H9 (cell line): ENCODE measurements around the gene ZBTB38. TPM values are rescaled to one million over a fixed set of nuclear protein-coding genes. Genes with fewer than 3 reads are reported as not detected.

ENCODE experiments used
- DNase-seq: peaks from one replicate; pipeline ENCODE4 v3.0.0-alpha.2; 2017
- H2AFZ ChIP-seq: one replicate; pipeline ENCODE4 v1.6.1; 2013; ENCODE audit warnings: mild to moderate bottlenecking, low read length, control low read depth, moderate library complexity
- H2AK5ac ChIP-seq: 2 replicates; pipeline ENCODE4 v1.6.1; 2013; ENCODE audit warnings: low read length, control low read depth, mixed read lengths; ENCODE audit not compliant: insufficient read length
- H2BK120ac ChIP-seq: one replicate; pipeline ENCODE4 v1.6.1; 2013; ENCODE audit warnings: low read depth, mild to moderate bottlenecking, low read length, control low read depth, inconsistent platforms; ENCODE audit not compliant: poor library complexity, severe bottlenecking
- H2BK12ac ChIP-seq: 2 replicates; pipeline ENCODE4 v1.6.1; 2013; ENCODE audit warnings: low read length, control low read depth, mixed read lengths, low read depth; ENCODE audit not compliant: insufficient read length
- H2BK15ac ChIP-seq: 2 replicates; pipeline ENCODE4 v1.6.1; 2013; ENCODE audit warnings: low read depth, low read length, control low read depth
- H2BK20ac ChIP-seq: one replicate; pipeline ENCODE4 v1.6.1; 2013; ENCODE audit warnings: low read depth, mild to moderate bottlenecking, low read length, control low read depth, inconsistent platforms; ENCODE audit not compliant: poor library complexity, severe bottlenecking
- H2BK5ac ChIP-seq: 2 replicates; pipeline ENCODE4 v1.6.1; 2013; ENCODE audit warnings: low read length, control low read depth, mixed read lengths; ENCODE audit not compliant: insufficient read length
- H3K14ac ChIP-seq: 2 replicates; pipeline ENCODE4 v1.6.1; 2013; ENCODE audit warnings: low read length, control low read depth; ENCODE audit not compliant: insufficient read depth
- H3K18ac ChIP-seq: 2 replicates; pipeline ENCODE4 v1.6.1; 2013; ENCODE audit warnings: low read depth, mild to moderate bottlenecking, mixed read lengths, low read length, control low read depth; ENCODE audit not compliant: insufficient read length
- H3K23ac ChIP-seq: 2 replicates; pipeline ENCODE4 v1.6.1; 2013; ENCODE audit warnings: low read length, control low read depth, mixed read lengths, low read depth; ENCODE audit not compliant: insufficient read length
- H3K23me2 ChIP-seq: 2 replicates; pipeline ENCODE4 v1.6.1; 2013; ENCODE audit warnings: low read depth, mild to moderate bottlenecking, mixed read lengths, low read length, control low read depth; ENCODE audit not compliant: insufficient read length, poor library complexity, severe bottlenecking
- H3K27ac ChIP-seq: 2 replicates; pipeline ENCODE4 v1.5.1; 2013; ENCODE audit warnings: low read length, control low read depth, mixed read lengths, low read depth; ENCODE audit not compliant: insufficient read length
- H3K27me3 ChIP-seq: 2 replicates; pipeline ENCODE4 v1.6.1; 2013; ENCODE audit warnings: low read length, control low read depth, inconsistent platforms; ENCODE audit not compliant: insufficient read depth
- H3K4ac ChIP-seq: 2 replicates; pipeline ENCODE4 v1.6.1; 2013; ENCODE audit warnings: low read depth, mild to moderate bottlenecking, control low read depth, inconsistent platforms, low read length, moderate library complexity
- H3K4me1 ChIP-seq: 2 replicates; pipeline ENCODE4 v1.6.1; 2013; ENCODE audit warnings: low read length, control low read depth, inconsistent platforms; ENCODE audit not compliant: insufficient read depth
- H3K4me2 ChIP-seq: 2 replicates; pipeline ENCODE4 v1.6.1; 2013; ENCODE audit warnings: low read length, control low read depth, mixed read lengths; ENCODE audit not compliant: insufficient read length, insufficient read depth
- H3K56ac ChIP-seq: 2 replicates; pipeline ENCODE4 v1.6.1; 2013; ENCODE audit warnings: low read depth, mild to moderate bottlenecking, mixed read lengths, low read length, control low read depth; ENCODE audit not compliant: insufficient read length
- H3K79me1 ChIP-seq: 2 replicates; pipeline ENCODE4 v1.6.1; 2013; ENCODE audit warnings: low read depth, mild to moderate bottlenecking, moderate library complexity, low read length, control low read depth, inconsistent platforms; ENCODE audit not compliant: insufficient read depth, poor library complexity, severe bottlenecking
- H3K79me2 ChIP-seq: 2 replicates; pipeline ENCODE4 v1.6.1; 2013; ENCODE audit warnings: low read length, control low read depth, inconsistent platforms; ENCODE audit not compliant: insufficient read depth
- H3K9ac ChIP-seq: 2 replicates; pipeline ENCODE4 v1.6.1; 2013; ENCODE audit warnings: low read length, control low read depth, mixed read lengths; ENCODE audit not compliant: insufficient read length; ENCODE audit errors: extremely low read depth
- H3K9me3 ChIP-seq: one replicate; pipeline ENCODE4 v1.6.1; 2013; ENCODE audit warnings: low read depth, low read length, inconsistent platforms; ENCODE audit not compliant: control insufficient read depth
- H3T11ph ChIP-seq: one replicate; pipeline ENCODE4 v1.6.1; 2013; ENCODE audit warnings: mild to moderate bottlenecking, low read length, control low read depth, inconsistent platforms
- H4K20me1 ChIP-seq: one replicate; pipeline ENCODE4 v1.6.1; 2013; ENCODE audit not compliant: control insufficient read depth, insufficient read length, insufficient read depth
- H4K5ac ChIP-seq: 2 replicates; pipeline ENCODE4 v1.6.1; 2013; ENCODE audit warnings: low read depth, mild to moderate bottlenecking, mixed read lengths, low read length, control low read depth; ENCODE audit not compliant: insufficient read length
- H4K8ac ChIP-seq: replicated peaks from 2 replicates; pipeline ENCODE4 v1.6.1; 2013; ENCODE audit warnings: low read length, control low read depth, mixed read lengths, low read depth; ENCODE audit not compliant: insufficient read length
- H4K91ac ChIP-seq: 2 replicates; pipeline ENCODE4 v1.6.1; 2013; ENCODE audit warnings: low read depth, mild to moderate bottlenecking, moderate library complexity, mixed read lengths, low read length, control low read depth; ENCODE audit not compliant: insufficient read length
- H3K27ac Mint-ChIP-seq, 3 experiments: 2 replicates in 2 of 3; 3 replicates in 1 of 3; pipeline ENCODE4 v1.8.0; 2020 to 2021; ENCODE audit warnings: mixed read lengths in 3 of 3, mild to moderate bottlenecking in 1 of 3, moderate library complexity in 1 of 3
- H3K27me3 Mint-ChIP-seq: 2 replicates; pipeline ENCODE4 v1.8.0; 2021; ENCODE audit warnings: low read depth, mild to moderate bottlenecking, moderate library complexity, mixed read lengths
- H3K36me3 Mint-ChIP-seq, 3 experiments: 2 replicates in 2 of 3; 3 replicates in 1 of 3; pipeline ENCODE4 v1.8.0; 2020 to 2021; ENCODE audit warnings: low read depth in 3 of 3, mixed read lengths in 3 of 3; ENCODE audit not compliant: insufficient read depth in 1 of 3
- H3K4me1 Mint-ChIP-seq, 2 experiments: 2 replicates each; pipeline ENCODE4 v1.8.0; 2020; ENCODE audit warnings: mixed read lengths in 2 of 2
- H3K4me3 Mint-ChIP-seq, 2 experiments: 2 replicates in 1 of 2; 3 replicates in 1 of 2; pipeline ENCODE4 v1.8.0; 2020 to 2021; ENCODE audit warnings: mild to moderate bottlenecking in 2 of 2, mixed read lengths in 2 of 2, moderate library complexity in 1 of 2
- H3K9me3 Mint-ChIP-seq, 2 experiments: 2 replicates in 1 of 2; 3 replicates in 1 of 2; pipeline ENCODE4 v1.8.0; 2020; ENCODE audit warnings: mild to moderate bottlenecking in 2 of 2, mixed read lengths in 2 of 2, moderate library complexity in 1 of 2
- WGBS: extraction: QIAGEN DNeasy Blood & Tissue Kit; methylation state at CpG from one replicate; pipeline ENCODE4 v1.1.7; 2013; ENCODE audit warnings: missing lambda C conversion rate, low lambda C conversion rate, mixed read lengths; ENCODE audit not compliant: insufficient read length; ENCODE audit errors: extremely low coverage; 5-methylcytosine and 5-hydroxymethylcytosine counted together
- total RNA-seq: library from RNA; stranded (reverse); gene quantifications from 2 replicates; pipeline ENCODE4 v1.2.1, GENCODE V29; 2021
- TF ChIP-seq, protein P1 (sequence below): fragments of 200-600 bp; sonication (generic); conservative IDR thresholded peaks from 3 replicates; pipeline ENCODE4 v1.8.0; 2021; ENCODE audit warnings: antibody characterized with exemption, mild to moderate bottlenecking

ZBTB38 gene
- total RNA-seq, 1 experiment from 2014 or later, result 14.6 TPM

DNA sequence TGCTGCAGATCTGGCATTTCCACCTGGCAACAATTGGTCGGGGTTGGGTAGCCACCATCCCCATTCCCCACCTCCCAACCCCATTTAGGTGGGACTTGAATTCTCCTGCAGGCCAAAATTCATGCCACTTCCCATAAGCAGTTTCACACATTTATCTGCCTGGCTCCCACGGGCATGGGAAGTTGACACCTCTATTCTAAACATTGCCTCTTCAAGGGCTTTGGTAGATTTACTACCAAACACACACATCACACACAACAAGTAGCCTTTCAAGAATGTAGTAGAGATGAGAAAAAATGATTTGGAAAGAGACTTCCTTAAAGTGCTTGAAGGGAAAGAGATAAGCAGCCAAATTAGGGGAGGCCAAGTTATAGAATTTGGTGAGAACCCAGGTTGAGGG is 30.9 kb downstream of the ZBTB38 start:
- H4K8ac ChIP-seq, result no peak overlapping the region
- no peak overlapping the region for H3K4me3 Mint-ChIP-seq
- H3K4me1 Mint-ChIP-seq, result peaks cover 34 to 36% of the 10 kb centered on the region in 2 experiments
- no peaks in the 10 kb centered on the region for H3K79me2 ChIP-seq
- no peak overlapping the region for H2BK120ac ChIP-seq
- 0 out of 2 replicates have a peak, but pooled peaks cover 2% of the 10 kb centered on the region for H3K4me1 ChIP-seq
- H4K20me1 ChIP-seq, result no peaks in the 10 kb centered on the region
- H3K56ac ChIP-seq, result no peak overlapping the region
- H3K79me1 ChIP-seq, result no peaks in the 10 kb centered on the region
- H3K27me3 Mint-ChIP-seq, result peaks cover 14% of the 10 kb centered on the region
- H3K9me3 Mint-ChIP-seq, result peaks cover 12% of the 10 kb centered on the region in 2 experiments
- H3K23me2 ChIP-seq, result no peaks in the 10 kb centered on the region
- H2BK15ac ChIP-seq, result no peak overlapping the region
- no peak overlapping the region for H3K23ac ChIP-seq
- DNase-seq, result no peak
- H4K5ac ChIP-seq, result no peak overlapping the region
- no peak overlapping the region for H2BK5ac ChIP-seq
- no peak overlapping the region for H3K18ac ChIP-seq
- no peak overlapping the region for H3K4me2 ChIP-seq
- no peak overlapping the region for H2BK12ac ChIP-seq
- no peak overlapping the region for H3T11ph ChIP-seq
- no peak overlapping the region for H3K4ac ChIP-seq
- H3K14ac ChIP-seq, result no peak overlapping the region
- H2AK5ac ChIP-seq, result no peak overlapping the region
- peaks cover 5% of the 10 kb centered on the region for H3K9me3 ChIP-seq
- H4K91ac ChIP-seq, result no peak overlapping the region
- no peak overlapping the region for H3K27ac ChIP-seq
- no CpG with 5 or more reads among the region's 2 CpGs for WGBS
- no peak overlapping the region for H2BK20ac ChIP-seq
- no peak overlapping the region for H3K9ac ChIP-seq
- no peaks in the 10 kb centered on the region; the same call in 1 of the 2 replicates for H3K27me3 ChIP-seq
- H3K36me3 Mint-ChIP-seq, result peaks cover 2 to 14% (median 3%) of the 10 kb centered on the region in 3 experiments; a peak in 5 of 7 replicates
- TF ChIP-seq, protein P1, sequence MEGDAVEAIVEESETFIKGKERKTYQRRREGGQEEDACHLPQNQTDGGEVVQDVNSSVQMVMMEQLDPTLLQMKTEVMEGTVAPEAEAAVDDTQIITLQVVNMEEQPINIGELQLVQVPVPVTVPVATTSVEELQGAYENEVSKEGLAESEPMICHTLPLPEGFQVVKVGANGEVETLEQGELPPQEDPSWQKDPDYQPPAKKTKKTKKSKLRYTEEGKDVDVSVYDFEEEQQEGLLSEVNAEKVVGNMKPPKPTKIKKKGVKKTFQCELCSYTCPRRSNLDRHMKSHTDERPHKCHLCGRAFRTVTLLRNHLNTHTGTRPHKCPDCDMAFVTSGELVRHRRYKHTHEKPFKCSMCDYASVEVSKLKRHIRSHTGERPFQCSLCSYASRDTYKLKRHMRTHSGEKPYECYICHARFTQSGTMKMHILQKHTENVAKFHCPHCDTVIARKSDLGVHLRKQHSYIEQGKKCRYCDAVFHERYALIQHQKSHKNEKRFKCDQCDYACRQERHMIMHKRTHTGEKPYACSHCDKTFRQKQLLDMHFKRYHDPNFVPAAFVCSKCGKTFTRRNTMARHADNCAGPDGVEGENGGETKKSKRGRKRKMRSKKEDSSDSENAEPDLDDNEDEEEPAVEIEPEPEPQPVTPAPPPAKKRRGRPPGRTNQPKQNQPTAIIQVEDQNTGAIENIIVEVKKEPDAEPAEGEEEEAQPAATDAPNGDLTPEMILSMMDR, result no peak
- H3K27ac Mint-ChIP-seq, result no peak overlapping the region
- H2AFZ ChIP-seq, result no peak overlapping the region
